HAP-1 (cell line): ENCODE data around the gene RGS19.

Experiments
- DNase-seq, 2 experiments: peaks; one replicate each; pipeline ENCODE4 v3.0.0-alpha.2; 2016 to 2020; ENCODE audit warnings: low spot score in 2 of 2
- H3K27me3 ChIP-seq: fragments of 250-450 bp; sonication (Bioruptor Pico); 2 replicates; pipeline ENCODE4 v1.5.1; 2020; ENCODE audit warnings: low read depth, mild to moderate bottlenecking, moderate library complexity
- H3K36me3 ChIP-seq: fragments of 250-450 bp; sonication (Bioruptor Pico); replicated peaks from 2 replicates; pipeline ENCODE4 v1.5.1; 2020; ENCODE audit warnings: mild to moderate bottlenecking
- H3K4me1 ChIP-seq: fragments of 250-450 bp; sonication (Bioruptor Pico); 2 replicates; pipeline ENCODE4 v1.5.1; 2020; ENCODE audit warnings: mild to moderate bottlenecking
- H3K4me3 ChIP-seq: fragments of 250-450 bp; sonication (Bioruptor Pico); 2 replicates; pipeline ENCODE4 v1.5.1; 2020; ENCODE audit warnings: mild to moderate bottlenecking, moderate library complexity
- H3K9me3 ChIP-seq: fragments of 250-450 bp; sonication (Bioruptor Pico); 2 replicates; pipeline ENCODE4 v1.5.1; 2020; ENCODE audit warnings: mild to moderate bottlenecking, moderate library complexity
- in situ Hi-C: fragments of 300-500 bp; cut with MboI; formaldehyde crosslinking; loops from 3 replicates; pipeline ENCODE4 v1.14.3; 2020; ENCODE audit warnings: low sequenced_read_pairs, inconsistent platforms, mixed read lengths

The RGS19 gene

GRCh38 chr20:64080813-64081623, 1.7 kb upstream of the RGS19 start:
- H3K4me3 ChIP-seq = peak overlapping the region; percentile 51
- in situ Hi-C loops = no loop called here

GRCh38 chr20:64080013-64080812, 895 bp upstream of the RGS19 start, which contains the start of gene OPRL1:
Gene OPRL1 (plus strand): TSS chr20:64080082. CDS start chr20:64092721, 12,639 bp downstream.
- Histone ChIP-seq H3K4me3 (peak within 1 kb of the TSS; percentile 63), H3K9me3 (no peaks in the 10 kb centered on the region; the same call in 1 of the 2 replicates), H3K36me3 (no peaks in the 10 kb centered on the region), H3K27me3 (no peaks in the 10 kb centered on the region), H3K4me1 (peaks cover 17% of the 10 kb centered on the region)
- in situ Hi-C loops = no loop called here
- DNase-seq = peak in 1 of 2 experiments; percentile 1

More at GRCh38 chr20:64080813-64081623, 1.7 kb upstream of the RGS19 start:
- peak in 1 of 2 experiments; percentile 2 for DNase-seq
- H3K9me3 ChIP-seq = no peaks in the 10 kb centered on the region; the same call in 1 of the 2 replicates
- H3K4me1 ChIP-seq = peaks cover 17% of the 10 kb centered on the region
- no peaks in the 10 kb centered on the region for H3K27me3 ChIP-seq
- no peaks in the 10 kb centered on the region for H3K36me3 ChIP-seq

GRCh38 chr20:64078934-64079272, 415 bp downstream of the RGS19 start:
- no peak for DNase-seq
- Histone ChIP-seq H3K4me3 (peak overlapping the region; percentile 63), H3K9me3 (no peaks in the 10 kb centered on the region; the same call in 1 of the 2 replicates), H3K36me3 (no peaks in the 10 kb centered on the region), H3K4me1 (peaks cover 17% of the 10 kb centered on the region), H3K27me3 (no peaks in the 10 kb centered on the region)
- in situ Hi-C loops = no loop called here

- Histone ChIP-seq H3K4me3 (no peak overlapping the region), H3K4me1 (peaks cover 14% of the 10 kb centered on the region), H3K36me3 (peaks cover 2% of the 10 kb centered on the region; the same call in 1 of the 2 replicates), H3K9me3 (no peaks in the 10 kb centered on the region; the same call in 1 of the 2 replicates), H3K27me3 (no peaks in the 10 kb centered on the region)
- in situ Hi-C loops = no loop called here
- DNase-seq = no peak
Measured at GRCh38 chr20:64077876-64078551, 1.3 kb downstream of the RGS19 start.

GRCh38 chr20:64077541-64077875, 1.8 kb downstream of the RGS19 start:
- no peak for DNase-seq
- in situ Hi-C loops = no loop called here
- Histone ChIP-seq H3K4me3 (no peak overlapping the region), H3K4me1 (peaks cover 12% of the 10 kb centered on the region), H3K27me3 (no peaks in the 10 kb centered on the region), H3K9me3 (no peaks in the 10 kb centered on the region; the same call in 1 of the 2 replicates), H3K36me3 (peaks cover 2% of the 10 kb centered on the region; the same call in 1 of the 2 replicates)

DNA sequence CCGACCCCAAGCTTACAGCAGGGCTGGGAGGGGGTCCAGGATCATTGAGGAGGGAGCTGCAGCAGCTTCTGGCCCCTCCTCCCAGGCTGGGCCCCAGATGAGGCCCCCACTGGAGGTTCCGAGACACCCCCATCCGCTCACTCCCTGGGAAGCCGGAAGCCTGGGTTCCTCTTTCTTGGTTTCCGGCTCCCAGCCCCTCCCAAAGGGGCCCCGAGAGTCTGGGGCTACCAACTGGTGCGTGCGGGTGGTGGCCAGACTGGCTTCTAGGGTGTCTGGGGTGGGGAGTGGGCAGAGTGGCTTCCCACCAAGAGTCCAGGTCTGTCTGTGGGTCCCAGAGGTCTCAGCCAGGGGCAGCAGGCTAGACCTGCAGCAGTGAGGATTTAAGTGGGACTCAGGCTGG, 2.2 kb downstream of the RGS19 start:
- Histone ChIP-seq H3K9me3 (no peaks in the 10 kb centered on the region; the same call in 1 of the 2 replicates), H3K4me1 (peaks cover 12% of the 10 kb centered on the region), H3K4me3 (no peak overlapping the region), H3K36me3 (peaks cover 2% of the 10 kb centered on the region; the same call in 1 of the 2 replicates), H3K27me3 (no peaks in the 10 kb centered on the region)
- in situ Hi-C loops = no loop called here
- no peak for DNase-seq

DNA sequence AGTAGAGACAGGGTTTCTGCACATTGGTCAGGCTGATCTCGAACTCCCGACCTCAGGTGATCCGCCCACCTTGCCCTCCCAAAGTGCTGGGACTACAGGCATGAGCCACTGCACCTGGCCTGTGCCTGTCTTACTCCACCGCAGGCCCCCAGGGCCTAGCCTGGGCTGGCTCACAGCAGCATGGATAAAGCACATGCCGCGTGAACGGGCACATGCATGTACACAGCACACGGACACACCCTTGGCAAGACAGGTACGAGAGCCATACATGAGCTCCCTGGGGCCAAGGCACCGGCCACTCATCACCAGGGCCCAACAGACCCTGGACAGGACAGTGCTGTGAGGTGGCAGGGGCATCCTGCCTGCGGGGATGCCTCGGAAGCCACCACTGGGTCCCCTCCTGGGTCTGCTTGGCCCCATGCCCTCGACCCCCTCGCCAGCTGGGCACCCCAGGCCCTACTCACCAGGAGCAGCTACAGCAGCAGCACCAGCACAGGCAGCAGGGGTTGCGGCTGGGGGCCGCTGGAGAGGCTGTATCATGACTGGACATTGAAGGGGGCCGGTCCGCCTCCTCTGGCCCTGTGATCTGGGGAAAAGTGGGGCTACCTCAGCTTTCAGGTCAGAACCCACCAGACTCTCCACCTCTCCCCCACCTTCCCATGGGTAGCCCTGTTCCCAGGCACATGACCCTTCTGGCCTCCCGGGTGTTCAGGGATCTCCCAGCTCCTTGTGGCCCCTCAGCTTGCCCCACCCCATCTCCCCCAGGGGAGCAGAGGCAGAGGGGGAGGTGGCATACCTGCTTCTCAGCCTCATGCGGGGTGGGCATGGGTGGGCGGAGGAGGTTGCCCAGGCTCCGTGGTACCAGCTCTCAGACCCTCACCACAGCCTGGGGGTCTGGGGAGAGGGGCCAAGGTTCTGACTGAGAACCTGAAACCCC, 3.0 kb downstream of the RGS19 start:
- DNase-seq = no peak
- Histone ChIP-seq H3K9me3 (no peaks in the 10 kb centered on the region; the same call in 1 of the 2 replicates), H3K36me3 (peaks cover 2% of the 10 kb centered on the region; the same call in 1 of the 2 replicates), H3K4me1 (peaks cover 12% of the 10 kb centered on the region), H3K27me3 (no peaks in the 10 kb centered on the region), H3K4me3 (no peak overlapping the region)
- in situ Hi-C loops = no loop called here

- H3K36me3 ChIP-seq = peaks cover 2% of the 10 kb centered on the region; the same call in 1 of the 2 replicates
- in situ Hi-C loops = no loop called here
- peaks cover 12% of the 10 kb centered on the region for H3K4me1 ChIP-seq
- H3K4me3 ChIP-seq = no peak overlapping the region
- H3K27me3 ChIP-seq = no peaks in the 10 kb centered on the region
- no peaks in the 10 kb centered on the region; the same call in 1 of the 2 replicates for H3K9me3 ChIP-seq
- DNase-seq = no peak
Measured at GRCh38 chr20:64075556-64075955, 3.8 kb downstream of the RGS19 start.

DNA sequence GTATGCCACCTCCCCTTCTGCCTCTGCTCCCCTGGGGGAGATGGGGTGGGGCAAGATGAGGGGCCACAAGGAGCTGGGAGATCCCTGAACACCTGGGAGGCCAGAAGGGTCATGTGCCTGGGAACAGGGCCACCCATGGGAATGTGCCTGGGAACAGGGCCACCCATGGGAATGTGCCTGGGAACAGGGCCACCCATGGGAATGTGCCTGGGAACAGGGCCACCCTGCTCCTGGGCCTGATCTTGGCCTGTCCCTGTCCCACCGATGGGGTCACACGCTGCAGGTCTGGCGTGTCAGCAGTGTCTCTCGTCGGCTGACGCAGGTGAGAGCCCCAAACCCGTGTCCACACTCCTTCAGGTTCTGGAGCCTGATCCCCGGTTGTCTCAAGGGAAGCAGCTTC, 4.4 kb downstream of the RGS19 start:
- in situ Hi-C loops = no loop called here
- no peaks in the 10 kb centered on the region for H3K27me3 ChIP-seq

DNA sequence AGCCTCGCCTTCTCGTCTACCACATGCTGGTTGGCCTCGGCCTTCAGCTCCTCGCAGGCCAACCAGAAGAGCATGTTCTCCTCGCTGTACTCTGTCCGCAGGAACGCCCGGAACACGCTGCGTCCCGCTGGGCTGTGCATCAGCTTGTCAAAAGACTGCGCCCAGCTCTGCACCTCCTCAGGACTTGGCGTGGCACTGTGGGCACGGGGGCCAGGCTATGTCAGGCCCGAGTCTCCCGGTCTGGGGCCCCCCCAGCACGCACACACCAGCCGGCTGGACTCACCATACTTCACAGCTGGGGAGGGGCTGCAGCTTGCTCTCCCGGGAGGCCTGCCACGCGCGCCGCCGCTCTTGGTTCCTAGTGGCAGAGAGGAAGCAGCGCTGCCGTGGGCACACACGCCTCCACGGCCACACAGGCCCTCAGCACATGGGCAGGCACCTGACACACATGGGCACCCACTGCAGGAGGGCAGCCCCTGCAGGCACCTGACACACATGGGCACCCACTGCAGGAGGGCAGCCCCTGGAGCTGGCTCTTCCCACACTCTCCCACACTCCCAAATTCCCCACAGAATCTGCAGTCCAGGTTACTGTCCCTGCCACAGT, 5.0 kb downstream of the RGS19 start:
- H3K4me1 ChIP-seq = peaks cover 7% of the 10 kb centered on the region
- H3K36me3 ChIP-seq = peaks cover 2% of the 10 kb centered on the region; the same call in 1 of the 2 replicates
- no peaks in the 10 kb centered on the region for H3K9me3 ChIP-seq
- DNase-seq = no peak
- in situ Hi-C loops = no loop called here
- no peak overlapping the region for H3K4me3 ChIP-seq
- H3K27me3 ChIP-seq = no peaks in the 10 kb centered on the region

More for the DNA sequence above, 4.4 kb downstream of the RGS19 start:
- Histone ChIP-seq H3K9me3 (no peaks in the 10 kb centered on the region), H3K4me3 (no peak overlapping the region), H3K36me3 (peaks cover 2% of the 10 kb centered on the region; the same call in 1 of the 2 replicates), H3K4me1 (peaks cover 7% of the 10 kb centered on the region)
- no peak for DNase-seq

DNA sequence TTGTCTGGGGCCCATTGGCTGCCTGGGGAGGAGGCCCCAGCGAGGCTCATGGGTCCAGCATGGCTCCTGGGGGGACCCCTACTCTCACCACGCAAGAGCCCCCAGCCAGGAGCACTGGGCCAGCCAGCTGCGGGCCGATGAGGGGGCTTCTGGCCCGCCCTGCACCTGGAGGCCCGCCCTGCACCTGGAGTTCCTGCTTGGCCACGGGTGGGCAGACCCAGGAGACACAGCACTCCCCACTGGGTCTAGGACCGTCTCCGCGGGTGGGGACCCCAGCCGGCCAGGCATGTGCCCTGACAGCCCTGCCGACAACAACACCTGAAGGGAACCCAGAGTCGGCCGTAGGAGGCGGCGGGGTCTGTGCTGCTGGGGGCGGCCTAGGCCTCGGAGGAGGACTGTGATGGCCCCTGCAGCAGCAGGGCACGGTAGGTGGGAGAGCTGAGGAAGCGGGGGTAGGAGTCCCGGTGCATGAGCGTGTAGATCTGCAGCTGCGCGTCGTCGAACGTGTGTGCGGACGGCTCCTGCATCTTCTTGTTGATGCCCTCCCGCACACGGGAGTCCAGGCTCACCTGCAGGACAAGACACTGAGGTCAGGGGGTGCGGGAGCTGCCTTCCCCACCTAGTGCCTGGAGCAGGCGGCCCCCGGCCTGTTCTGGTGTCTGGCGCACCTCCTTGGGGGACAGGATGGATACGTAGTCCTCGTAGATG, 5.7 kb downstream of the RGS19 start:
- H3K4me1 ChIP-seq = peaks cover 4% of the 10 kb centered on the region
- peaks cover 2% of the 10 kb centered on the region; the same call in 1 of the 2 replicates for H3K36me3 ChIP-seq
- H3K9me3 ChIP-seq = no peaks in the 10 kb centered on the region
- no peak for DNase-seq
- in situ Hi-C loops = no loop called here
- H3K4me3 ChIP-seq = no peak overlapping the region
- H3K27me3 ChIP-seq = no peaks in the 10 kb centered on the region
